GM18951 (cell line): ENCODE data around the gene SELENOO.

Source experiments
- POLR2A ChIP-seq: IDR thresholded peaks from 4 replicates; pipeline ENCODE4 v1.6.1; 2011; ENCODE audit warnings: mild to moderate bottlenecking; ENCODE audit not compliant: insufficient read length, insufficient read depth; ENCODE audit errors: extremely low read depth
- in situ Hi-C: fragments of 300-500 bp; cut with MboI; formaldehyde crosslinking; loops from one replicate; pipeline ENCODE4 v1.12.0; 2022; ENCODE audit warnings: low sequenced_read_pairs, mixed read lengths, inconsistent platforms; ENCODE audit not compliant: unreplicated experiment

Gene SELENOO

DNA sequence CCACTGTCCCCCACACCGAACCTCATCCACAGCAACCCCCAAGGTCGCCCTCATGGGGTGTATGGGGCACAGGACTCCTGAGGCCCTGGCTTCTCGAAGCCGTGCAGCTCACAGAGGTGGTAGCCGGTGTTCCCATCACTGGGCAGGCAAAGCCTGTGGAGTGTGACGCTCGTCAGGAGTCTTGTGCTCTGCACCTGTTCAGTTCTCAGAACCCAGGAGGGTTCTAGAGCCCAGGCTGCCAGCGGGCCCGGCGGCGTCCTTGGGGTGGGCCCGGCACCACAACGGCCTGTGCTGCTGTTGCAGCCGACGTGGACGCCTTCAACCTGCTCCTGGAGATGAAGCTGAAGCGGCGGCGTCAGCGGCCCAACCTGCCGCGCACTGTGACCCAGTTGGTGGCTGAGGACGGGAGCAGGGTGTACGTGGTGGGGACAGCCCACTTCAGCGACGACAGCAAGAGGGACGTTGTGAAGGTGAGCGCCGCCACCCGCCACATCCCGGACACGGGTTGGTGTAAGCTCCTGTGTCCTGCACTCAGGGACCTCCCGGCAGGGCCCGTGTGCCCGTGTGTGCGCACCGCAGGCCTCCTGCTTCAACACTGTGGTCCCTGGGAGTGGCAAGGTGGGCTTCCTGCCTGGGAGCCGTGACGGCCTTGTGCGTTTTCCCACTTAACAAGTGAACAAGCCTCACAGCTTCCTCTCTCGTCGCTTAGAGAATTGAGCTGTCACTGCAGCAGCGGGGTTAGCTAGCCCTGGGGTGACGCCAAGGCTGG, 6.6 kb upstream of the SELENOO start:
- in situ Hi-C loops: no loop called here
- TF ChIP-seq POLR2A: peak; percentile 7

DNA sequence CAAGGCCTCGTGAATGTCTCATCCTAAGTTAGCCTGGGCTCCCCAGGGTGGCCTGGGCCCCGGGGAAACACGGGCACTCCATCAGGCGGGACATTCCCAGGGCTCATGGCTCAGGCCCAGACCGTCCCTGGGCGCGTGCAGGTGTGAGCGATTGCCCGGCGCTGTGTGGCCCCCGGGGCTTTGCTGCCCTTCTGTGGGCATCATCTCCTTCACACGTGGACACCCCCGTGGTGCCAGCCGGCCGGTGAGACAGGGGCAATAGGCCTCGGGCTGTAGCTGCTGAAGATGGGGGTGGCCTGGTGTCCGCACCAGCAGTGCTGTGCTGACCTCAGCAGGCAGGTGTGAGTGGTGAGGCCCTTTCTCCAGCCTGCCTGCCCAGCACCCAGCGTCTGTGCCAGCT, 4.6 kb upstream of the SELENOO start:
- in situ Hi-C loops: no loop called here
- TF ChIP-seq POLR2A: no peak

DNA sequence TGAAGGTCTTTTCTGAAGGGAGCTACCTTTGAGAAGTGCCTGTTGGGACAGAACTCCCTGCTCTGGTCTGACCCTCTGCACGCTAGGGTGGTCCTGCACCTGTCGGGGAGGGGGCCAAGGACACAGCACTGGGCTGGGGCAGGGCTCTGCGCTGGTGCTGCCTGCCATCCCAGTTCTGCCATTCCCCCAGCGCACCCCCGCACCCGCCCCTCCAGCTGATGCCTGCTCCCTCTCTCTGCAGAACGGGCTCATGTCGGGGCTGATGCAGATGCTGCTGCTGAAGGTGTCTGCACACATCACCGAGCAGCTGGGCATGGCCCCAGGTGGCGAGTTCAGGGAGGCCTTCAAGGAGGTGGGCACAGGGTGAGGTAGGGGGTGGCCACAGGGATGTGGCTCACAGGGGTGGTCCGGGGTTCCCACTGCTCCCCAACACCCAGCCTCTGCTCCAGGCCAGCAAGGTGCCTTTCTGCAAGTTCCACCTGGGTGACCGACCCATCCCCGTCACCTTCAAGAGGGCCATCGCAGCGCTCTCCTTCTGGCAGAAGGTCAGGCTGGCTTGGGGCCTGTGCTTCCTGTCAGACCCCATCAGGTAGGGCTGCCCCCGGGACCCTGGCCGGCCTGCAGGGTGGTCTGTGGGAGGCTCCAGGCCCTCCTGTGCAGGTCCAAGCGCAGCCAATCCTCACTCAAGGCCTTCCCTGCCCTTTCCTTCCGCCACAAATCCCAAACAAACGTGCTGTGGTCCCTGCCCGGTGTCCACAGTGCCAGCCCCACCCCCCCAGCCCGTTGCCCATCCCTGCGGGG, 3.6 kb upstream of the SELENOO start:
- in situ Hi-C loops: no loop called here
- no peak for TF ChIP-seq POLR2A

DNA sequence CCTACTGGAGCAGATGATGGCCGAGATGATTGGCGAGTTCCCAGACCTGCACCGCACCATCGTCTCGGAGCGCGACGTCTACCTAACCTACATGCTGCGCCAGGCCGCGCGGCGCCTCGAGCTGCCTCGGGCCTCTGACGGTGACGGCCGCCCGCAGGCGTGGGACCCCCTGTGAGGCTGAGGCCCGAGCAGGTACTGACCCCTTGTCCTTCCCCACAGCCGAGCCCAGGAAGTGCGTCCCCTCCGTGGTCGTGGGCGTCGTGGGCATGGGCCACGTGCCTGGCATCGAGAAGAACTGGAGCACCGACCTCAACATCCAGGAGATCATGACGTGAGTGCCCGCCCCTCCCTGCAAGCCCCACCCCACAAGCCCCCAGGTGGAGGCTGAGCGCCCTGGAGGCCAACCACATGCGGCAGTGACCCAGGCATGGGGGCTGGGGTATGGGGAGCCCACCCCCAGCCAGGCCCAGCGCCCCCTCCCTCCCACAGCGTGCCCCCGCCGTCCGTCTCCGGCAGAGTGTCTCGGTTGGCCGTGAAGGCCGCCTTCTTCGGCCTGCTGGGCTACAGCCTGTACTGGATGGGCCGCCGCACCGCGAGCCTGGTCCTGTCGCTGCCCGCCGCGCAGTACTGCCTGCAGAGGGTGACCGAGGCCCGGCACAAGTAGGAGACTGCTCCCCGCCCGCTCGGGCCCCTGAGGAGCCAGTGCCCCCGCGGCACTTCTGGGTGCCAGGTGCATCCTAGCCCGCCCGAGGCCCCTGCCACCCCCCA, 2.8 kb upstream of the SELENOO start:
- TF ChIP-seq POLR2A: no peak
- in situ Hi-C loops: no loop called here

DNA sequence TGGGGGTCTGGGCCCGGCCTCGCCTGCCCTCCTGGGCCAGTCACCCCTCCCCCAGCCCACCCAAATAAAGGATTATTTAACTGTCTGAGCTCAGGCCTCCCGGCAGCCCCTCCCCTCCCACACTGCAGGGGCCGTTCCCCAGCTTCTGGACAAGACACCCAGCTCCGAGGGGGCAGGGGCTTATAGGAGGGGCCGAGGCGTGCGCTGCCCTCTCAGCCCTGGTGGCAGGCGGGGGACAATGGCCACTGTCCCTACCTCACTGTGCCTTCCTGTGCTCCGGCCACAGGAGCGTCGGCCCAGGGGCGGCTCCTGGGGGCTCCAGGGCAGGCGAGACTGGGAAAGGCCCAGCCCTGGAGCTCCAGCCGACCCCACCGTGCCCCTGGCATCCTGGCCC, 2.2 kb upstream of the SELENOO start:
- in situ Hi-C loops: no loop called here
- no peak for TF ChIP-seq POLR2A

DNA sequence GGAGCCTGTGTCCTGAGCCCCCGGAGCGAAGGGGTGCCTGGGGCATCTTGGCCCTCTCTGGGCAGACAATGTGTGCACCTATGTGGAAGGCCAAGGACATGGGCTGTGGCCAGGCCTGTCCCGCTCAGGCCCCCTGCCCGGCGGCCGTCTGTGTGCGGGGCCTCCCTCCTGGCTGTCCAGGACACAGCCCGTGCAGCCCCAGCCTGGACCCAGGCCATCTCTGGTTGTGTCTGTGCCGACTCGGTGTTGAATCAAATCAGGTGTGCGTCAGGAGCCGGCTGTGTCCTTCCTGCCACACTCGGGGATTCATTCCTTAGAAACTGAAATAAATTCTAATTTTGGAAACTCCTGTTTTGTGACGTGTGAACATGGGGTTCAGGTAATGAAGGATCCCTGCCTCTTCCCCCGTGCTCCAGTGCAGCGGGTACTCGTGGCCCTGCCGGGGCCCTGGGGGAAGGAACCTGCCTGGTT, 1.5 kb upstream of the SELENOO start:
- in situ Hi-C loops: no loop called here
- TF ChIP-seq POLR2A: no peak

DNA sequence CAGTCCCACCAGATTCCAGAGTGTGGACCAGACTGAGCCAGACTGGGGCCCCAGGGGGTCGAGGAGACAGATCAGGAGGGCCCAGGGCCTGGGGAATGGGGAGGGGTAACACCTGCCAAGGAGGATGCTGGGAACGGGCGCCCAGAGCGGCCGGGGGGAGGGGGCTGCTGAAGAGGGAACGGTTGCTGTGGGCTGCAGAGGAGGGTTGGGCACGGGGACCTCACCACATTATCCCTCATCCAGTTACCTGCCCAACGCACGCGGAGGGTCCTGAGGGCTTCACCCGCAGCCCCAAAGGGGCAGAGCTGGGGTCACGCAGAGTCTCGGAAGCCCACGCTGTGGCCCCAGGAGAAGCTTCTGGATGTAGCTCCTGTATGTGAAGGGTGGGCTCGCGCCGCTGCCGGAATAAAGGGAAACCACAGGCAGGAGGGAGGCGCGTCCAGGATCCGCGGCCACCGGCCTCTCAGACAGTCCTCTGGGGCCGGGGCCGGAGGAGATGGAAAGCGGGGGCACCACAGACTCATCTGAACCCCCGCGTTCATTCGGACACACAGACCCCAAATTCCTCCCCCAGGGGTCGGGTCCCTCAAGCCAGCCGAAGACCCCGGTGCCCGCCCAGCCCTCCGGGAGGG, 866 bp upstream of the SELENOO start:
- in situ Hi-C loops: loop anchor here (25.0 kb wide), 2 partner anchors 263 to 438 kb away; no protein-coding TSS in a partner anchor
- no peak for TF ChIP-seq POLR2A

DNA sequence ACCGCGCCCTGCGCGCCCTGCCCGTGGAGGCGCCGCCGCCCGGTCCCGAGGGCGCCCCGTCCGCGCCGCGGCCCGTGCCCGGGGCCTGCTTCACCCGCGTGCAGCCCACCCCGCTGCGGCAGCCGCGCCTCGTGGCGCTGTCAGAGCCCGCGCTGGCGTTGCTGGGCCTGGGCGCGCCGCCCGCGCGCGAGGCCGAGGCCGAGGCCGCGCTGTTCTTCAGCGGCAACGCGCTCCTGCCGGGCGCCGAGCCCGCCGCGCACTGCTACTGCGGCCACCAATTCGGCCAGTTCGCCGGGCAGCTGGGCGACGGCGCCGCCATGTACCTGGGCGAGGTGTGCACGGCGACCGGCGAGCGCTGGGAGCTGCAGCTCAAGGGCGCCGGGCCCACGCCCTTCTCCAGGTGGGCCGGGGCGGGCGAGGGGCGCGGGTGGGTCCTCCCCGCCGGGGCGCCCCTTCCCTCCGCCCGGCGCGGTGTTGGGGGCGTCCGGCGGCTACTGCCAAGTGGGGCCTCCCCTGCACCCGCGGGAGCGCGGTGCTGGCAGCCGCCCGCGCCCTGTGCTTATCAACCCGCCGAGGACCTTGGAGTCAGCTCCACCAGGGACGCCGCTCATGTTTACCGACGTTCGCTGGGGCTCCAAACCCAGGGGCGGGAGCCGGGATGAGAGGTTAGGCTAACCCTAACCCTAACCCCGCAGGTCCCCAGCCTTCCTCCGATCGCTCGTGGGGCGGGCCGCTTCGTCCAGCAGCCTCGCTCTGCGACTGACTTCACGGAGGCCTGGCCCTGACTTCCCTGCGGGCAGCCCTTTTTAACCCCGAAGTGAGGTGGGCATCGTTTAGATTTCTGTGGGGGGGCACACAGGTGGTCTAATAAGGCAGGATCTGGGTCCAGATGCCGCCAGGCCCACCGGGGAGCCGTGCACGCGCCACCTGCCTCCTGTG, 649 bp downstream of the SELENOO start:
- in situ Hi-C loops: loop anchor here (25.0 kb wide), 2 partner anchors 264 to 439 kb away; no protein-coding TSS in a partner anchor
- TF ChIP-seq POLR2A: no peak

DNA sequence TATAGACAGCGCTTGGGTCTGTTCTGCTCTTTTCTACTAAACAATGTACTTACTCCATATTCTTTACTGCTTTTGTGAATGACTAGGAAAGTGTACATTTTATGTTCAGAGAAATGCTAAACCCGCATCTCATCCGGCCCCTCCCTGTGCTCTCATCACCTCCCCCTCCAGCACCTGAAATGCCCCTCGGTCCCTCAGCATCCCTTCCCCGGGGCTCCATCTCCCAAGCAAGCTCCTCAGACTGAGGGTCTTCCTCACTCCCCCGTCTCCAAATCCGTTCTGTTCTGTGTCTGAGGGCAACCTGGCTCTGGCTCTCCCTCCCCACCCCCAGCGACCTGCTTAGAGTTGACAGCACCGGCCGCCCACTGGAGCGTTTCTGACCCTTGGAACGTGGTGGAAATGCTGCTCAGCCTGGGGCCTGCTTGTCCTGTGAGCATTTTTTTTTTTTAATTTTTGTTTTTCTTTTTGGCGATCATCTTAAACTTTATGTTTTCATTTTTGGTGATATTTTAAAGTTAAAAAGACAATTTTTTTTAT, 1.4 kb downstream of the SELENOO start:
- no peak for TF ChIP-seq POLR2A
- in situ Hi-C loops: loop anchor here (25.0 kb wide), 2 partner anchors 265 to 440 kb away; no protein-coding TSS in a partner anchor

DNA sequence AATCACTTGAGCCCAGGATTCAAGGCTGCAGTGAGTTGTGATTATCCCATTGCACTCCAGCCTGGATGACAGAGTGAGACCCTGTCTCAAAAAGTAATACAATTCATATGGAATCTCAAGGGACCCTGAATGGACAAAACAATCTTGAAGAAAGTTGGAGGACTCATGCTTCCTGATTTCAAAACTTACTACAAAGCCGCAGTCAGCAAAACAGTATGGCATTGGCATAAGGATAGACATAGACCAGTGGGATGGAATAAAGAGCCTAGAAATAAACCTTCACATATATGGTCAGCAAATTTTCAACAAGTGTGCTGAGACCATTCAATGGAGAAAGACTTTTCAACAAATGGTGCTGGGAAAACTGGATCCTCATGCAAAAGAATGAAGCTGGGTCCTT, 2.5 kb downstream of the SELENOO start:
- in situ Hi-C loops: loop anchor here (25.0 kb wide), 2 partner anchors 266 to 441 kb away; no protein-coding TSS in a partner anchor

DNA sequence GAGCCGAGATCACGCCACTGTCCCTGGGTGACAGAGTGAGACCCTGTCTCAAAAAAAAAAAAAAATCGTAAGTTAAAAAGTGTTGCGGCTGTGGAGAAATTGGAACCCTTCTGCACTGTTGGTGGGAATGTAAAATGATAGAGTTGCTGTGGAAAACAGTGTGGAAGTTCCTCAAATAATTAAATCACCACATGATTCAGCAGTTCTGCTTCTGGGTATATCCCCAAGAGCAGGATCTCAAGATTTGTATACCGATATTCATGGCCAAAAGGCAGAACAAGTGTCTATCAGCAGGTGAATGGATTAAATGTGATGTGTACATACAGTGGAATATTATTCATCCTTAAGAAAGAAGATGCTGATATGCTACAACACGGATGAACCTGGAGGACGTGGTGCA, 3.8 kb downstream of the SELENOO start:
- in situ Hi-C loops: loop anchor here (25.0 kb wide), 2 partner anchors 267 to 442 kb away; no protein-coding TSS in a partner anchor
- TF ChIP-seq POLR2A: no peak

More for the DNA sequence above, 2.5 kb downstream of the SELENOO start:
- TF ChIP-seq POLR2A: no peak

DNA sequence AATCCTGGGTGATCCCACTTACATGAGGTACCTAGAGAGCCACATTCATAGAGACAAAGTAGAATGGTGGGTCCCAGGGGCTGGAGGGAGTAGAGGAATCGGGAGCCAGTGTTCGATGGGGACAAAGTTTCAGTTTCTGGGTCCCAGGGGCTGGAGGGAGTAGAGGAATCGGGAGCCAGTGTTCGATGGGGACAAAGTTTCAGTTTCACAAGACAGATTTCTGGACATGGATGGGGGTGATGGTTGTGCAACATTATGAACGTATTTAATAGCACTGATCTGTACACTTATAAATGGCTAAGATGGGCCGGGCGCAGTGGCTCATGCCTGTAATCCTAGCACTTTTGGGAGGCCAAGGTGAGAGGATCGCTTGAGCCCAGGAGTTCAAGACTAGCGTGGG, 4.2 kb downstream of the SELENOO start:
- in situ Hi-C loops: loop anchor here (5.0 to 25.0 kb wide), 3 partner anchors 58 to 443 kb away; no protein-coding TSS in a partner anchor
